ENCODE results near the gene DHRS11. TPM values are rescaled to one million over a fixed set of nuclear protein-coding genes. Genes with fewer than 3 reads are reported as not detected.
A peak's percentile ranks its signal among the peaks of the same experiment; 100 is the strongest.

The DHRS11 gene
- total RNA-seq, 1 experiment from 2014 or later: 38.0 TPM

- POLR2A ChIA-PET: no interaction called here
- peaks cover 38% of the 10 kb centered on the region for H3K4me1 Mint-ChIP-seq
- H3K4me3 Mint-ChIP-seq: no peak overlapping the region
- H3K27me3 Mint-ChIP-seq (ENCODE audit: low read depth): no peaks in the 10 kb centered on the region; the same call in 1 of the 2 replicates
- ATAC-seq (no peak), DNase-seq (ENCODE audit: low spot score) (no peak)
- CTCF ChIA-PET: interaction anchor here (1.3 to 8.1 kb wide), 5 partner anchors 8 to 139 kb away, joined by 3 to 87 read pairs (median 6); partner anchors contain the start of gene MRM1
- no peak overlapping the region; the same call in 1 of the 2 replicates for H3K27ac Mint-ChIP-seq
- peaks cover 5% of the 10 kb centered on the region; the same call in 1 of the 2 replicates for H3K36me3 Mint-ChIP-seq
- peaks cover 4% of the 10 kb centered on the region; the same call in 1 of the 2 replicates for H3K9me3 Mint-ChIP-seq
- TF ChIP-seq ZSCAN18 (CRISPR knock-in tag; IDR thresholded peaks at IDR 0.05): no peak
- TF ChIP-seq ZBTB21 (CRISPR knock-in tag; IDR thresholded peaks at IDR 0.05; ENCODE audit: borderline replicate concordance): no peak
- peak; percentile 85 for TF ChIP-seq ZNF121 (CRISPR knock-in tag; IDR thresholded peaks at IDR 0.05)
- TF ChIP-seq ZNF317 (CRISPR knock-in tag; IDR thresholded peaks at IDR 0.05; ENCODE audit: borderline replicate concordance, low read depth): no peak
- no peak for TF ChIP-seq CDX4 (CRISPR knock-in tag; IDR thresholded peaks at IDR 0.05; ENCODE audit: borderline replicate concordance)
- TF ChIP-seq GABPB1 (CRISPR knock-in tag; IDR thresholded peaks at IDR 0.05): no peak
These were observed 24.7 kb downstream of the DHRS11 start for GRCh38 chr17:36616061-36617029.

GRCh38 chr17:36617773-36618172 is 26.1 kb downstream of the DHRS11 start:
- DNase-seq (ENCODE audit: low spot score): no peak
- H3K27ac Mint-ChIP-seq: no peak overlapping the region
- no peak for ATAC-seq
- peaks cover 31% of the 10 kb centered on the region for H3K4me1 Mint-ChIP-seq
- H3K4me3 Mint-ChIP-seq: no peak overlapping the region
- no peaks in the 10 kb centered on the region; the same call in 1 of the 2 replicates for H3K27me3 Mint-ChIP-seq (ENCODE audit: low read depth)
- H3K36me3 Mint-ChIP-seq: no peaks in the 10 kb centered on the region
- ChIA-PET CTCF (interaction anchor here (0.8 to 8.1 kb wide), 6 partner anchors 8 to 25 kb away, joined by 3 to 87 read pairs (median 6); partner anchors contain the start of gene MRM1), POLR2A (interaction anchor here (0.7 kb wide), 1 partner anchor 17 kb away, joined by 3 read pairs; no protein-coding TSS in a partner anchor)
- no peak for TF ChIP-seq EMX1 (CRISPR knock-in tag; IDR thresholded peaks at IDR 0.05)
- TF ChIP-seq USF2 (CRISPR knock-in tag; IDR thresholded peaks at IDR 0.05): no peak
- no peak for TF ChIP-seq CREM (CRISPR knock-in tag; IDR thresholded peaks at IDR 0.05)
- no peak for TF ChIP-seq E2F5 (CRISPR knock-in tag; IDR thresholded peaks at IDR 0.05)
- no peak for TF ChIP-seq NR1H2 (CRISPR knock-in tag; IDR thresholded peaks at IDR 0.05)
- no peak for TF ChIP-seq ATF3 (CRISPR knock-in tag; conservative IDR thresholded peaks at IDR 0.05)
- no peaks in the 10 kb centered on the region for H3K9me3 Mint-ChIP-seq

GRCh38 chr17:36623281-36623680 is 31.6 kb downstream of the DHRS11 start:
- DNase-seq (ENCODE audit: low spot score): no peak
- ChIA-PET CTCF (interaction anchor here (0.6 kb wide), 1 partner anchor 20 kb away, joined by 3 read pairs; no protein-coding TSS in a partner anchor), POLR2A (no interaction called here)
- Mint-ChIP-seq H3K4me3 (no peak overlapping the region), H3K9me3 (no peaks in the 10 kb centered on the region), H3K27ac (no peak overlapping the region), H3K36me3 (no peaks in the 10 kb centered on the region), H3K4me1 (peaks cover 12% of the 10 kb centered on the region), H3K27me3 (ENCODE audit: low read depth) (no peaks in the 10 kb centered on the region; the same call in none of the 2 replicates)
- no peak for ATAC-seq
- TF ChIP-seq CREM (CRISPR knock-in tag; IDR thresholded peaks at IDR 0.05) (no peak), OVOL2 (CRISPR knock-in tag; IDR thresholded peaks at IDR 0.05; ENCODE audit: borderline replicate concordance) (no peak), SMAD4 (CRISPR knock-in tag; IDR thresholded peaks at IDR 0.05) (no peak), ZNF416 (CRISPR knock-in tag; IDR thresholded peaks at IDR 0.05) (no peak), ZNF425 (CRISPR knock-in tag; conservative IDR thresholded peaks at IDR 0.05) (no peak), ZNF263 (CRISPR knock-in tag; IDR thresholded peaks at IDR 0.05; ENCODE audit: low read depth) (no peak), ATF6 (CRISPR knock-in tag; IDR thresholded peaks at IDR 0.05) (no peak), ZNF138 (CRISPR knock-in tag; conservative IDR thresholded peaks at IDR 0.05) (no peak), MAX (CRISPR knock-in tag; IDR thresholded peaks at IDR 0.05) (no peak), PRRX2 (CRISPR knock-in tag; IDR thresholded peaks at IDR 0.05) (no peak), TEAD1 (CRISPR knock-in tag; IDR thresholded peaks at IDR 0.05) (no peak)

All from WTC11 (cell line).